ENCODE results near the gene GPC2.
"Not testable (repeated sequence)": the region's sequence is repeated elsewhere in the genome, so short reads cannot be mapped to it uniquely, and the experiment has no call there.

Gene GPC2

GRCh38 chr7:100177045-100178001 is at the start of gene GPC2, which contains the start of gene STAG3:
TSS of gene GPC2 (minus strand) at chr7:100177381. CDS start at chr7:100177199, 182 bp downstream.
TSS of gene STAG3 (plus strand) at chr7:100177918. CDS start at chr7:100180557, 2,639 bp downstream.
- DNase-seq: peak; percentile 44 to 94 (median 85)

- DNase-seq: not testable (repeated sequence)
Observed at GRCh38 chr7:100224891-100225290, 47.7 kb upstream of the GPC2 start.

GRCh38 chr7:100223376-100223927 is 46.3 kb upstream of the GPC2 start:
- not testable (repeated sequence) for DNase-seq

- no peak for DNase-seq
Observed at GRCh38 chr7:100222445-100223132, 45.4 kb upstream of the GPC2 start.

GRCh38 chr7:100221767-100222444 is 44.7 kb upstream of the GPC2 start:
- no peak for DNase-seq

GRCh38 chr7:100221231-100221718 is 44.1 kb upstream of the GPC2 start:
- DNase-seq: no peak

GRCh38 chr7:100220586-100221230 is 43.5 kb upstream of the GPC2 start:
- no peak for DNase-seq

- not testable (repeated sequence) for DNase-seq
Observed at GRCh38 chr7:100219801-100220585, 42.8 kb upstream of the GPC2 start, which contains the start of gene PVRIG. TSS of gene PVRIG (plus strand) at chr7:100219949. CDS start at chr7:100219971, 22 bp downstream.

- no peak for DNase-seq
Observed at GRCh38 chr7:100219271-100219737, 42.1 kb upstream of the GPC2 start.

GRCh38 chr7:100217934-100218333 is 40.8 kb upstream of the GPC2 start:
- peak in 52 of 56 donors; percentile 4 to 97 (median 60) for DNase-seq

- DNase-seq: peak in 24 of 56 donors; percentile 5 to 45 (median 20)
Observed at GRCh38 chr7:100215895-100216294, 38.7 kb upstream of the GPC2 start.

GRCh38 chr7:100214356-100214755 is 37.2 kb upstream of the GPC2 start:
- not testable (repeated sequence) for DNase-seq

- DNase-seq: no peak
Observed at GRCh38 chr7:100213672-100214071, 36.5 kb upstream of the GPC2 start.

GRCh38 chr7:100212631-100213286 is 35.6 kb upstream of the GPC2 start:
- DNase-seq: no peak

GRCh38 chr7:100211342-100211780 is 34.2 kb upstream of the GPC2 start:
- no peak for DNase-seq

GRCh38 chr7:100210805-100211204 is 33.6 kb upstream of the GPC2 start:
- DNase-seq: no peak

GRCh38 chr7:100209493-100209892 is 32.3 kb upstream of the GPC2 start:
- DNase-seq: no peak

GRCh38 chr7:100208911-100209408 is 31.8 kb upstream of the GPC2 start:
- no peak for DNase-seq

- DNase-seq: no peak
Observed at GRCh38 chr7:100204454-100204853, 27.3 kb upstream of the GPC2 start.

Measured in nucleus accumbens (tissue), 56 donors.